ENCODE data around the gene IL18RAP. TPM values are rescaled to one million over a fixed set of nuclear protein-coding genes. Genes with fewer than 3 reads are reported as not detected.

Gene IL18RAP
- total RNA-seq, 1 experiment from 2014 or later, result not detected

- no peak for TF ChIP-seq ARID4B (CRISPR knock-in tag; IDR thresholded peaks at IDR 0.05; ENCODE audit: borderline replicate concordance)
- no peak for TF ChIP-seq HMGA2 (CRISPR knock-in tag; IDR thresholded peaks at IDR 0.05)
- TF ChIP-seq ZNF121 (CRISPR knock-in tag; IDR thresholded peaks at IDR 0.05), result no peak
- no peak for TF ChIP-seq PRRX2 (CRISPR knock-in tag; IDR thresholded peaks at IDR 0.05)
These were observed 55.9 kb downstream of the IL18RAP start (continued) for GRCh38 chr2:102478686-102479470.

GRCh38 chr2:102480285-102481195, 57.6 kb downstream of the IL18RAP start:
- ATAC-seq, result no peak; the same call in 1 of the 2 replicates
- DNase-seq (ENCODE audit: low spot score), result no peak
- Mint-ChIP-seq H3K36me3 (no peaks in the 10 kb centered on the region), H3K4me1 (peaks cover 7% of the 10 kb centered on the region; the same call in 1 of the 2 replicates), H3K27ac (no peak overlapping the region; the same call in 1 of the 2 replicates), H3K4me3 (no peak overlapping the region), H3K9me3 (no peaks in the 10 kb centered on the region), H3K27me3 (ENCODE audit: low read depth) (no peaks in the 10 kb centered on the region; the same call in 1 of the 2 replicates)
- ChIA-PET CTCF (no interaction called here), POLR2A (no interaction called here)
- TF ChIP-seq ZNF423 (CRISPR knock-in tag; IDR thresholded peaks at IDR 0.05) (no peak), ZMAT4 (CRISPR knock-in tag; IDR thresholded peaks at IDR 0.05) (no peak), NR3C1 (CRISPR knock-in tag; conservative IDR thresholded peaks at IDR 0.05; ENCODE audit: low read depth) (no peak), ERG (CRISPR knock-in tag; IDR thresholded peaks at IDR 0.05) (no peak), STAT6 (CRISPR knock-in tag; conservative IDR thresholded peaks at IDR 0.05; ENCODE audit: low read depth) (no peak), ATF6 (CRISPR knock-in tag; IDR thresholded peaks at IDR 0.05) (no peak), TEAD4 (CRISPR knock-in tag; IDR thresholded peaks at IDR 0.05) (no peak), SP1 (CRISPR knock-in tag; conservative IDR thresholded peaks at IDR 0.05) (no peak), NFATC4 (CRISPR knock-in tag; IDR thresholded peaks at IDR 0.05) (no peak), IRF1 (CRISPR knock-in tag; IDR thresholded peaks at IDR 0.05) (no peak), CREB1 (CRISPR knock-in tag; IDR thresholded peaks at IDR 0.05) (no peak)

All from WTC11 (cell line).